ENCODE results near the gene DENND1A. TPM values are rescaled to one million over a fixed set of nuclear protein-coding genes. Genes with fewer than 3 reads are reported as not detected.

The DENND1A gene
- total and polyA plus RNA-seq, 2 of the 13 experiments (the other 11 are each of a cell fraction or from before 2014, with no cell fraction given): 14.8 to 30.1 TPM

DNA sequence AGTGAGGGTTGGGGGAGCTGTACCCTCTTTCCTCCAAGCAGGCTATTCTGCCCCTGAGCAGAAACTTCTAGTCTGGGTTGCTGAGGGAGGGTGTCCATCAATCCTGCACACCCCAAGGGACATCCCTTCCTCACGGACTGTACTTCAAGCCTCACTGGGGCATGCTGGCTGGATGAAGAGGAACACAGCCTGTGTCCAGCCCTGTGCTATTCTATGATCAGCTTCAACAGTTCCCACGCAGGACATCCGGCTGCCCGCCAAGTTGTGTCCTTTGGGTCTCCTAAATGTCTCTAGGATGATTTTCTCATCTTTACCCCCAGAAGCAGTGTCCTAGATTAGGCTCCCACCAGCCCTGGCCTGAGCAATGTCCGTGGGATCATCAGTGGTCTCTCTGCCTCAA lies 505.8 kb downstream of the DENND1A start:
- no peaks in the 10 kb centered on the region for H3K4me1 ChIP-seq (ENCODE audit: insufficient read depth, low read length)
- no peak overlapping the region for H2AFZ ChIP-seq (ENCODE audit: low read length)
- H3K4me3 ChIP-seq (replicated peaks in 1 of 3; ENCODE audit: insufficient read depth in 1 of 3, low read depth in 2 of 3, low read length in 3 of 3): no peak overlapping the region
- no peak overlapping the region for H3K4me2 ChIP-seq (ENCODE audit: low read depth, low read length)
- WGBS (ENCODE audit: low lambda C conversion rate): 95% methylated on average over 5 of the region's 5 CpGs
- H3K27me3 ChIP-seq (ENCODE audit: control insufficient read depth in 1 of 2, insufficient read depth in 2 of 2, low read length in 2 of 2): no peaks in the 10 kb centered on the region
- no TSS peak for BruUV-seq (replicated peaks)
- no peak for DNase-seq (ENCODE audit: low spot score)
- no peak for ATAC-seq
- no peaks in the 10 kb centered on the region for H3K79me2 ChIP-seq (ENCODE audit: insufficient read depth, low read length)
- no peaks in the 10 kb centered on the region for H3K9me3 ChIP-seq (ENCODE audit: low read length)
- H3K27ac ChIP-seq (ENCODE audit: extremely low read length, insufficient read depth, low read length): no peak overlapping the region
- H4K20me1 ChIP-seq (ENCODE audit: insufficient read depth, low read length): no peaks in the 10 kb centered on the region
- no peak overlapping the region for H3K9ac ChIP-seq (ENCODE audit: insufficient read depth, low read depth, low read length)
- in situ Hi-C loops (cut with HindIII; ENCODE audit: extremely low pct_ligation_motif_present, low pct_unique_long_range_greater_than_20kb): loop anchor here (25.0 kb wide), 1 partner anchor 613 kb away; no protein-coding TSS in a partner anchor
- intact Hi-C loops (cut with micrococcal nuclease; ENCODE audit: unreplicated experiment): no loop called here
- peaks cover 9 to 52% of the 10 kb centered on the region in 2 experiments; a peak in 4 of 5 replicates for H3K36me3 ChIP-seq (replicated peaks in 1 of 2; ENCODE audit: control insufficient read depth in 1 of 2, insufficient read depth in 2 of 2, low read length in 2 of 2)
- POLR2A ChIA-PET: no interaction called here
- CTCF ChIA-PET (ENCODE audit: low intra/inter-chr PET ratio, low total read pairs): no interaction called here
- no peak for FAIRE-seq
- TF ChIP-seq SSRP1 (CRISPR knock-in tag; IDR thresholded peaks at IDR 0.05) (no peak), ATF1 (CRISPR knock-in tag; IDR thresholded peaks at IDR 0.05) (no peak), ZNF75D (CRISPR knock-in tag; IDR thresholded peaks at IDR 0.05; ENCODE audit: borderline replicate concordance) (no peak), ZSCAN31 (CRISPR knock-in tag; IDR thresholded peaks at IDR 0.05; ENCODE audit: low read depth) (no peak), GATA4 (IDR thresholded peaks at IDR 0.05; ENCODE audit: borderline replicate concordance, low read depth) (no peak), FOXK2 (IDR thresholded peaks at IDR 0.05) (no peak), ATF4 (CRISPR knock-in tag; IDR thresholded peaks at IDR 0.05) (no peak), NRL (CRISPR knock-in tag; IDR thresholded peaks at IDR 0.05; ENCODE audit: borderline replicate concordance) (no peak), PHB2 (IDR thresholded peaks at IDR 0.05; ENCODE audit: partially characterized antibody) (no peak), ZNF34 (CRISPR knock-in tag; IDR thresholded peaks at IDR 0.05; ENCODE audit: borderline replicate concordance) (no peak)
- TF ChIP-seq, protein P1, sequence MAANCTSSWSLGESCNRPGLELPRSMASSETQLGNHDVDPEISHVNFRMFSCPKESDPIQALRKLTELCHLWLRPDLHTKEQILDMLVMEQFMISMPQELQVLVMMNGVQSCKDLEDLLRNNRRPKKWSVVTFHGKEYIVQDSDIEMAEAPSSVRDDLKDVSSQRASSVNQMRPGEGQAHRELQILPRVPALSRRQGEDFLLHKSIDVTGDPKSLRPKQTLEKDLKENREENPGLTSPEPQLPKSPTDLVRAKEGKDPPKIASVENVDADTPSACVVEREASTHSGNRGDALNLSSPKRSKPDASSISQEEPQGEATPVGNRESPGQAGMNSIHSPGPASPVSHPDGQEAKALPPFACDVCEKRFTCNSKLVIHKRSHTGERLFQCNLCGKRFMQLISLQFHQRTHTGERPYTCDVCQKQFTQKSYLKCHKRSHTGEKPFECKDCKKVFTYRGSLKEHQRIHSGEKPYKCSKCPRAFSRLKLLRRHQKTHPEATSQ (CRISPR knock-in tag; IDR thresholded peaks at IDR 0.05; ENCODE audit: borderline replicate concordance): no peak
- TF ChIP-seq, protein P2, sequence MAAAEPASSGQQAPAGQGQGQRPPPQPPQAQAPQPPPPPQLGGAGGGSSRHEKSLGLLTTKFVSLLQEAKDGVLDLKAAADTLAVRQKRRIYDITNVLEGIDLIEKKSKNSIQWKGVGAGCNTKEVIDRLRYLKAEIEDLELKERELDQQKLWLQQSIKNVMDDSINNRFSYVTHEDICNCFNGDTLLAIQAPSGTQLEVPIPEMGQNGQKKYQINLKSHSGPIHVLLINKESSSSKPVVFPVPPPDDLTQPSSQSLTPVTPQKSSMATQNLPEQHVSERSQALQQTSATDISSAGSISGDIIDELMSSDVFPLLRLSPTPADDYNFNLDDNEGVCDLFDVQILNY (CRISPR knock-in tag; conservative IDR thresholded peaks at IDR 0.05): no peak
- TF ChIP-seq, protein P3, sequence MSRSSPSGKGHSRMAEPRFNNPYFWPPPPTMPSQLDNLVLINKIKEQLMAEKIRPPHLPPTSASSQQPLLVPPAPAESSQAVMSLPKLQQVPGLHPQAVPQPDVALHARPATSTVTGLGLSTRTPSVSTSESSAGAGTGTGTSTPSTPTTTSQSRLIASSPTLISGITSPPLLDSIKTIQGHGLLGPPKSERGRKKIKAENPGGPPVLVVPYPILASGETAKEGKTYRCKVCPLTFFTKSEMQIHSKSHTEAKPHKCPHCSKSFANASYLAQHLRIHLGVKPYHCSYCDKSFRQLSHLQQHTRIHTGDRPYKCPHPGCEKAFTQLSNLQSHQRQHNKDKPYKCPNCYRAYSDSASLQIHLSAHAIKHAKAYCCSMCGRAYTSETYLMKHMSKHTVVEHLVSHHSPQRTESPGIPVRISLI (CRISPR knock-in tag; IDR thresholded peaks at IDR 0.05; ENCODE audit: borderline replicate concordance): no peak
- TF ChIP-seq, protein P4, sequence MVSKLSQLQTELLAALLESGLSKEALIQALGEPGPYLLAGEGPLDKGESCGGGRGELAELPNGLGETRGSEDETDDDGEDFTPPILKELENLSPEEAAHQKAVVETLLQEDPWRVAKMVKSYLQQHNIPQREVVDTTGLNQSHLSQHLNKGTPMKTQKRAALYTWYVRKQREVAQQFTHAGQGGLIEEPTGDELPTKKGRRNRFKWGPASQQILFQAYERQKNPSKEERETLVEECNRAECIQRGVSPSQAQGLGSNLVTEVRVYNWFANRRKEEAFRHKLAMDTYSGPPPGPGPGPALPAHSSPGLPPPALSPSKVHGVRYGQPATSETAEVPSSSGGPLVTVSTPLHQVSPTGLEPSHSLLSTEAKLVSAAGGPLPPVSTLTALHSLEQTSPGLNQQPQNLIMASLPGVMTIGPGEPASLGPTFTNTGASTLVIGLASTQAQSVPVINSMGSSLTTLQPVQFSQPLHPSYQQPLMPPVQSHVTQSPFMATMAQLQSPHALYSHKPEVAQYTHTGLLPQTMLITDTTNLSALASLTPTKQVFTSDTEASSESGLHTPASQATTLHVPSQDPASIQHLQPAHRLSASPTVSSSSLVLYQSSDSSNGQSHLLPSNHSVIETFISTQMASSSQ (IDR thresholded peaks at IDR 0.05; ENCODE audit: low read depth): no peak
- TF ChIP-seq, protein P4 (CRISPR knock-in tag; IDR thresholded peaks at IDR 0.05; ENCODE audit: borderline replicate concordance): no peak
- TF ChIP-seq, protein P5, sequence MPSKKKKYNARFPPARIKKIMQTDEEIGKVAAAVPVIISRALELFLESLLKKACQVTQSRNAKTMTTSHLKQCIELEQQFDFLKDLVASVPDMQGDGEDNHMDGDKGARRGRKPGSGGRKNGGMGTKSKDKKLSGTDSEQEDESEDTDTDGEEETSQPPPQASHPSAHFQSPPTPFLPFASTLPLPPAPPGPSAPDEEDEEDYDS (CRISPR knock-in tag; IDR thresholded peaks at IDR 0.05): no peak
